ENCODE data around the gene SPRTN.
A peak's percentile ranks its signal among the peaks of the same experiment; 100 is the strongest.
"Not testable (repeated sequence)": the region's sequence is repeated elsewhere in the genome, so short reads cannot be mapped to it uniquely, and the experiment has no call there.

SPRTN gene

DNA sequence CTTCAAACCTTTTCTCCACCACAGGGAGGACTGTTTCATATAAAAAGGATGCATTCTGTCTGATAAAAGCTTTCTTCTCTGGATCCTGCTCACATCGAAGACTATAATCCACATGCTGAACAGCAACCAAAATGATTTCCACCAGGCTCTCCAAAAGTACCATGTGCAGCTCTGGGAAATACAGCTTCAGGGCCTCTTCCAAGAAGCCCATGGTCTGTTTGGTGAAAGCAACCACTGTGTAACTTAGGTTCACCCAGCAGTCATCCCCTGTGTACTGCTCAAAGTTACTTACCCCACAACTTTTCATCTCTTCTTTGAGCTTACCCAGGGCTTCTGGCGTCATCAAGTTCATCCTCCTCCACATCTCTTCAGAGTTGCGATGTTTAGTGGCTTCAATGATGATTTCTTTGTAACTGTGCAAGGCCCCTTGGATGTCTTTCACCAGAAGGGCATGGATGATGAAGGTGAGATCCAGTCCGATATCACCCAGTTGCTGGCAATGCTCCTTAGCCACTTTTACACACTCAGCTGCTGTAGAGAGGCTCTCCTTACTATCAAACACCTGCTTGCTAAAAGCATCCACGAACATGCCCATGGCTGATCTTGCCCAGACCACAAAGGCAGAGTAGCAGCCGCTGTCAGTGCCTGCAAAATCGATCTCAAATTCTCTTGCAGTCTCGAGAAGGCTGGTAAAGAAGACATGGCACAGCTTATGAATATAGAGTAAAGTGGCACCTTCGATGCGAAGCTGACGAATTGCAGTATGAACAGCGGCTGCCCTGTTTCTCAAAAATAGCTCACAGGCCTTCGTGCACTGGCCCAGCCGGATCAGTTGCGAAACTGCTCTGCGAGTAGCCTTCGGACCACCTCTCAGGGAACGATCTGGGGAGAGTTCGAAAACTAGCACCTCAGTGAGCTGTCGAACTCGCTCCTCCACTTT is 2.2 kb upstream of the SPRTN start:
- no peak for DNase-seq (ENCODE audit: low read depth)

DNA sequence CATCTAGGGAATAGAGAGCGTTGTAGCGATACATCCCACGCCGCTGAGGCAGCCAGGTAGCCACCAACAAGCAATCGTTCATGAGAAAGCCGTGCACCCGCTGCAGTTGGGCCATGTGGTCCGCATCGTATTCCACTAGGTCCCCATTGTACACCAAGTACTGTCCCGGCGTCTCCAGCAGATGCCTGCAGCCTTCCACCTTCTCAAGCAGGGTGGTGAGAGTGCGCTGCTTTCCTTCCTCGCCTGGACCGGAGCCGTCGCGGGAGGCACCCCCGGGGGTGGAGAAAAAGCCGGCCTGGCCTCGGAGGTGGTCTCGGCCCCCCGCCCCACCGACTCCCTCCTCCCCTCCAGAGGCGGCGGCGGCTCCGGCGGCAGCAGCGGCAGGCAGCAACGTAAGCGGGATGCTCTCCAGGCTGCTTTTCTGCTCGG is 1.0 kb upstream of the SPRTN start:
- no peak for DNase-seq (ENCODE audit: low read depth)

DNA sequence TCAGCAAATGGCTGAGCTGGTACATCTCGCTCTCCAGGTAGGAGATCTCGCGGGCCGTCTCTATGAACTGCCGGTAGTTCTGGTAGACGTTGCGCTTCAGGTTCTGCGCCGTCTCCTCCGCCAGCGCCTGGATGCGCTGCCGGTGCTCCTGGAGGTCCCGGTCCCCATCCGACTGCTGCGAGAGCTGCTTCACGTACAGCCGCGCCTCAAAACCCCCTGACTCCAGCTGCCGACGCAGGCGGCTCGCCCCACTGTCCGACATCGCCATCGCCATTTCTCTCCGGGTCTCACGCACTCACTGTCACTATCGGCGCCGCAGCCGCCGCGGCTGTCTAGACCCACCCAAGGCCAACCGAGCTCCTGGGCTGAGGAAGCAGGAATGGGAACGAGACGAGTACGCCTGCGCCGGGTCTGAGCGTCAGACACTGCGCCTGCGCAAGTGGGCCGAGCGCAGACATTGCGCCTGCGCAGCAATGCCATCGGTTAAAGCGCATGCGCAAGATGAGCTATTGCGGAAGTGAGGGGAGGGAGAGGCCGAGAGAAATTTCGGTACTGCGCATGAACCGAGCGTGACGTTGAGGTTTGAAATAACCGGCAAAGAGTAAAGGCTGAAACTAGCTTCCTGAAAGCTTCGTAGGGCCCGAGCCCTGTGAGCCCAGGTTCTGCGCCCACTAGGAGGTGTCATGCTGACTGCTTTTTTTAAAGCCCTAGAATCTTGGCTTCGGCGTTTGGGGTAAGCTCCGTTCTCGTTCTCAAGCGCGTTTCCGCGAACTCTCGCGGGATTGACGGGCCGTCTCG is 422 bp upstream of the SPRTN start, which contains the start of gene EXOC8:
Gene EXOC8 (minus strand): TSS at position 381 of the 798 bp plus-strand sequence. CDS start 107 bp downstream, at position 274.
- DNase-seq (ENCODE audit: low read depth), result peak; percentile 97

DNA sequence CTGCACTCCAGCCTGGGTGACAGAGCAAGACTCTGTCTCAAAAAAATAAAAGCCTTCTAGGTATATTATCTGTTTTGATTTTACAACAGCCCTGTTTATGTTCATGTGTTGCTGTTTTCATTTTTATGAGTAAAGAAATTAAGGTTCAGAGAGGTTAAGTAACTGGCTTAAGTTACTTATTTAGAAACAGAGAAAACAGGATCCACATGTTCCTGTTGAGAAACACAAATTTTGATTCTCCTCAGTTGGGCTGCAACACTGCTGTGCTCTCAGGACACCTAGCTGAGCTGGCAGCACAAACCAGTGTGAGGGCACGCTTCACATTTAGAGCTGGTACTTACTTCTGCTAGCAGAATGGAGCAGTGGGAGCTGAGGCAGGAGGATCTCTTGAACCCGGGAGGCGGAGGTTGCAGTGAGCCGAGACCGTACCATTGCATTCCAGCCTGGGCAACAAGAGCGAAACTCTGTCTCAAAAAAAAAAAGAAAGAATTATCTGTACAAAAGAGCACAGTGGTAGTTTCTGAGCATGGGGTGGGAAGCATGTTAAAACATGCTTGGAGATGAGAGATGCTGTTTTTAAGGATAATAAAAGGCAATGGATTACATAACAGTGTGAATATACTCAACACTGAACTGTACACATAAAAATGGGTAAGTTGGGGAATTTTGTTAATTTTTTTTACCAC is 2.4 kb downstream of the SPRTN start:
- no peak for DNase-seq (ENCODE audit: low read depth)

DNA sequence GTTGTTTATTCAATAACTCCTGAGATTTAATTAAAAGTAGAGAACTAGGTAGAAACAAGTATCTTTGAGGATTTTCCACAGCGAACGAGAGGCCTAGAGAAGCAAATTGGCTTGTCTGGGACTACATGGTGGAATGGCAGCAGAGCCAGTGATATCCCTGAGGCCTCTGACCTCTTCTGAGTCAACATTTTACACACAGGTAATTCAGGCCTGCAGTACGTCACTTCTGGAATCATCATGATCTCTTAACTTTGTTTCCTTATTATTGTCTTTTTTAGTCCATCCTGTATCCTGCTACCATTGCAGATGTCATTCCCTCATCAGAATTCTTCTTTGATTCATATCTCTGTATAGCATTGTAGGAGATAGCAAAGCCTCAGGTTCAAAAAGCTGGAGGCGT is 9.9 kb downstream of the SPRTN start:
- DNase-seq (ENCODE audit: low read depth), result no peak

DNA sequence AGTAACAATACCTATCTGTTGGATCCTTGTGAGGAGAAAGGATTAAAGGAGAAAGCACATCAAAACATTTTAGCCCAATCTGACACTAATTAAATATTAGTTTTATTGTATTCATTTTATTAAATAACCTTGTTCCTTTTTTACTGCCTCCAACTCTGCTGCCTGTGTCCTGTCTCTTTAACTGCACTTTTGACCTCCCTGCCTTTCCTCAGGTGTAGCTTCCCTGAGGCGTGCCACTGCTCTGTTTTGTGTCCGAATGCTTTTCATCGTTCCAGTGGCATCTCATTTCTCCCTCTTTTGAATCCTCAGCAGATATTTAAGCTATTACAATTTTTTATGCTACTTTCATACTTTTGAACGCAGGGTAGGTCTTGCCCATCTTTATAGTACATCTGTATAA is 10.3 kb downstream of the SPRTN start:
- DNase-seq (ENCODE audit: low read depth), result no peak

DNA sequence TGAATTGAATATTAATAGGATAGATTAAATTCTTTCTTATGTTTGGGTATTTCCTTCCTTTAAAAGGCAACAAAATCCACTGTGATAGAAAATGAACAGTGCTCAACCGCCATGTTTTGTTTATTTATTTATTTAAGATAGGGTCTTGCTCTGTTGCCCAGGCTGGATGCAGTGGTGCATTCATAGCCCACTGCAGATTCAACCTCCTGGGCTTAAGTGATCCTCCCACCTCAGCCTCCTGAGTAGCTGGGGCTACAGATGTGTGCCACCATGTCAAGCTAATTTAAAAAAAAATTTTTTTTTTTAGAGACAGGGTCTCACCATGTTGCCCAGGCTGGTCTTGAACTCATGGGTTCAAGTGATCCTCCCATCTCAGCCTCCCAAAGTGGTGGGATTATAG is 10.8 kb downstream of the SPRTN start:
- not testable (repeated sequence) for DNase-seq (ENCODE audit: low read depth)

DNA sequence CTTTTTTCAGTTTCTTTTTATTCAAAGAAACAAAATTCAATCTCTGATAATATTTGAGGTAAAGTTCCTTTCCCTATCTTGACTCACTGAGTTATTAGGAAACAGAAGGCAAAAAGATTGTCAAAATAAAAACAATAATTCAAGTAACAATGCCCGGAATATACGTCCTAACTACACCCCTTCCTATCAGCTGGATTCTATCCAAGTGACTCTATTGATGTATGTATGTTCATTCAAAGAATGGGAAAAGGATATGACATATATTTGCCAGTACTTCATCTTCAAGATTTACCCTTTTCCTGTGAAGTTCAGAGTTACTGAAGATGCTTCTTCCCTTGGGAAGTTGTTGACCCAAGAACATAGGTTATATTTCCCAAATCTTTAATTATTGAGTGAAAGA is 13.7 kb downstream of the SPRTN start:
- no peak for DNase-seq (ENCODE audit: low read depth)

DNA sequence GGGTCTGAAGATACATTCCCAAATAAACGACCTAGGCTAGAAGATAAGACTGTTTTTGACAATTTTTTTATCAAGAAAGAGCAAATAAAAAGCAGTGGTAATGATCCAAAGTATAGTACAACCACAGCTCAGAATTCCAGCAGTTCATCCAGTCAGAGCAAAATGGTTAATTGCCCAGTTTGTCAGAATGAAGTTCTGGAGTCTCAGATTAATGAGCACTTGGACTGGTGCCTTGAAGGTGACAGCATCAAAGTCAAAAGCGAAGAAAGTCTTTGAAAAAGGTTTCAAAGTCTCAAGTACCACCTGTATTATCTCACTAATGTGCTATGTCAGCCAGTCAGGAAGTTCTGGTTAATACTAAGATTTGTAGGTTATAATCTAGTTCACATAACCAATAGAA is 15.0 kb downstream of the SPRTN start:
- no peak for DNase-seq (ENCODE audit: low read depth)

DNA sequence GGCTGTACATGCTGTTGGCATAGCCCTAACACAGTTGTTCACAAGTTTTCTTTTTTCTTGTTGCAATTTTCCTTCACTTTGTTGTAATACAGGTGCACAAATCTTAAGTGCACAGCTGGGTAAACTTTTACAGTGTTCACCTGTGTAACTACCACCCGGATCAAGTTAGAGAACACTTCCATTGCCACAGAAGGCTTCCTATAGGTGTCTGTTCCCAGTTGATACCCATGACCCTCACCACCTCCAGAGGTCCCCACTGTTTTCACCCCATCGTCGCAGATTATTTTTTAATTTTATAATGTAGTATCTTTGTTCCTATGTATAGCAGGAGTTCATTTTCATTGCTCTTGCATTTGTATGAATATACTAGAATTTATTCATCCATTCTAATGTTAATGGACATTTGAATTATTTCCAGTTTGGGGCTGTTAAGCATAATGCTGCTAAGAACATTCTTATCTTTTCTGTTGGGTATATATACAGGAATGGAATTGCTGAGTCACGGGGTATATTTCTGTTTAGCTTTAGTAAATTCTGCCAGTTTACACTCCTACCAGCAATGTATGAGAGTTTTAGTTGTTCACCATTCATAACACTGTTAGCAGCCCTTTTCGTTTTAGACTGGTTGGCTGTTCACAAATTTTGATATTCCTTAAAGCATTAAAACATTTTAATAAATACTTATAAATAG is 16.4 kb downstream of the SPRTN start:
- DNase-seq (ENCODE audit: low read depth), result no peak

DNA sequence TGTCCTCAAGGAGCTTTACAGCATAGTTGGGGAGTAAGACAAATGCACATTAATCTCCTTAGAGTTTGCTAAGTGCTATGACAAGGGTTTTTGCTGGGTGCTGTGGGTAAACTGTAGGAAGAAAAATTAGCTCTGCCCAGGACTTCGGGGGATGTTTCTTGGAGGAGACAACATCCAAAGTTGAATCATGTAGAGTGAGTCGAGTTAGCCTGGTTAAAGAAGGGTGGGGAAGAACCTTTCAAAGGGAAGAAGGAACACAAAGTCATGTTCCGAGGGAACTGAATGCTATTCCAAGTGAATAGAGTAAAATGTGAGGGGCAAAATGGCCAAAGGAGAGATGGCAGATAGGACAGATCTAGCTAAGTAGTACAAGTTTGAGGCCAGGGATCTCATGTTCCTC is 17.1 kb downstream of the SPRTN start:
- DNase-seq (ENCODE audit: low read depth), result no peak

DNA sequence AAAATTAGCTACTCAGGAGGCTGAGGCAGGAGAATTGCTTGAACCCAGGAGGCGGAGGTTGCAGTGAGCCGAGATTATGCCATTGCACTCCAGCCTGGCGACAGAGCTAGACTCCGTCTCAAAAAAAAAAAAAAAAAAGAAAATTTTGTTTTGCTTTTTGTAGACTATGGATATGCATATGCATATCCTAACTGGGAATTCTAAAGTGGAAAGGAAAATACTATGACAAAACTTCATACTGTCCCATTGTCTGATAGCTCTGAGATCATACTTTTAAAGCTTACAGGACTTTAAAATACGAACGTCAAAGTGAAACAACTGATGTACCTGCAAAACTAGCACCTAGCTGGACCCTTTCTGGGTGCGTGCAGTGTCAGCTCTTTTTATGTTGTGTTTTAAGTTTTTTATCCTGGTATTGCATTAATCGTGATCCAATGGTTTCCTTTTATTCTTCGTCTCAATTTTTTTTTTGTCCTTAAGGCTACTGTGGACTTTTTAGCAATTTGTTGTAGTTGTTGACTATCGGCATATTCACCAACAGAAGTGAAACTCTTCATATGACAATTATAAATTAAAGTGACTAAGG is 19.2 kb downstream of the SPRTN start:
- DNase-seq (ENCODE audit: low read depth), result no peak

DNA sequence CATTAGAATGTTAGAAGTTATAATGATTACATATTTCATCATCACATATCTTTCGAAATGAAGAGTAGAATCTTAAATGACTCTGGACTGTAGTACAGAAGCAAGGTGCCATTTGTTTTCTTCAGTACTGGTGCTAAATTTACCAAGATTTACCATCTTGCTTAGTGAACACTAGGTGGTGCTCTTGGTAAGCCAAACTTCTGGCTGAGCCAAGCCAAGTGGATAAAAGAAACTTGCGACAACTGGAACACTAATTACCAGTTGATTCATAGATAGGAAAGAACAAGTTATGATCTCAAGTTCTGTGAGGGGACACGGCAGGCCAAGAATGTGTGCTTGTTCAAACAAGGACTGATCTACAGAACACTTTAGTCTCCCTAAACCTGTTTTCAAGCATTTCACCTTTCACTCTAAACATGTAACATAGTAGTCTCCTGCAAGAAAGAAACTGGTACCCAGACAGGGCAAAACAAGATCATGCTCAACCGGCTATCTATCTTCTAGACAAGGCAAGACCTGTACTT is 19.8 kb downstream of the SPRTN start:
- DNase-seq (ENCODE audit: low read depth), result no peak

DNA sequence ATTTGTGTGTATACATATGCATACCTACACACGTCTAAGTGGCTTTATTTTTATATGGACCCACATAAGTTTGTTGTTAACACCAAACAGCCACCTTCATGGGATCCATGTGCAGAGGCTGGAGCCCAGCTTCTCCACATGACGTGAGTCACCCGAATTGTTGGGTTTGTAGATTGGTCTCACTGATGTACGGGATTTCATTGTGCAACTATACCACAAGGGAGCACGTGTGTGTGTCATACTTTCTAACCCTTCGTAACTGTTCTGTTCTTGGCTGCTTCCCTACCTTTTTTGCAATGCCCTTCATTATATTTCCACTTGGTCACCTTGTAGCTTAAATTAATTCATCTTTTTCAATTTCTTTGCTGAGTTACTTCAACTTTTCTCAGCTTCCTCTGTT is 21.0 kb downstream of the SPRTN start:
- DNase-seq (ENCODE audit: low read depth), result no peak

DNA sequence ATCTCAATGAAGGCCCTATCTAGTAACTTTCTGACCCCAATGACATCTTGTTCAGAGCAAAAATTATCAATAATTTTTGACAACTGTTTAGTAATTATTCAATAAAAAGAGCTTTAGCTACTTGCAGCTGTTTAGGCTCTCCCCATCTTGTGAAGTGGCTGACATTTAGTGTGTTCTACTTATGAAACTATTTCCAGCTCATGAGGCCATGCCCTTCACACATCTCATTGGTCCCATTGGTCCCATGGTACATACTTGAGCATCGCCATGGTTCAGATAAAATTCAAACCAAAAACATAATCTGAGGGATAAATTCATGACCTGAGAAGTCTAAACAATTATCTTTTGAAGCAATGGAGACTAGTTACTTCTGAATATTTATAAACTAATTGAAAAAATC is 24.2 kb downstream of the SPRTN start:
- DNase-seq (ENCODE audit: low read depth), result no peak

DNA sequence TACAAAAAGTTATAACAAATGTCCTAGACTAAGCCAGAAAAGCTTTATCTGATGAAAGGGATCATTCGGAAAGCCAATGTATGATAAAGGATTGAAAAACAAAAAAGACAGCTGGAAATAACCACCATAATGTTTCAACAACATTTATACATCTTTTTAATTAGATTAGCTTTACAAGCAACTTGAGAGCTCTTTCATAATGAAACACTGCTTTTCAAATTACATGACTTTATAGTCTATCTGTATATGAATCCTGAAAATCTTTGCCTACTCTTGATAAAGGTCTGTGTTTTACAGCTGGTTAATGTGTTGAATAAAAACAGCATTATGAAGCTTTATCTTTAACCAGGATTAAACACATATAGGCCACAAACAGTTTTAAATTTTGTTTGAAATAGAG is 25.5 kb downstream of the SPRTN start:
- DNase-seq (ENCODE audit: low read depth), result no peak

DNA sequence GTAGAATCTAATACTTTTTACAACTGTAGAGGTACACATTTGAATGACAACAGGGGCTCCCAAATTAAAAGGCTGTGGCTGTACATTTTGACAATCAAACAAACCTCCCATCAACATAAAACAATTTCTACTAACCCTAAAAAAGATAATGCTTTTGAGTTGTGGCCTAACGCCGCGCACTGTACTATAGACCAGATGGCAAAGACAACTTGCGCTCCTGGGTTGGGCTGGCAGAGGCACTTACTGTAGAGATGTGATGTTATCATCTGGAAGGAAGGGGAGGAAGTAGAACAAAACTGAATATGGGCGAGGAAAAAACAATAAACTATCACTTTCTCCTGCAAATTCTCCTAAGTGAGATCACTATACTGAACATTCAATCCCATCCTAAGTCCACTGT is 26.1 kb downstream of the SPRTN start:
- no peak for DNase-seq (ENCODE audit: low read depth)

DNA sequence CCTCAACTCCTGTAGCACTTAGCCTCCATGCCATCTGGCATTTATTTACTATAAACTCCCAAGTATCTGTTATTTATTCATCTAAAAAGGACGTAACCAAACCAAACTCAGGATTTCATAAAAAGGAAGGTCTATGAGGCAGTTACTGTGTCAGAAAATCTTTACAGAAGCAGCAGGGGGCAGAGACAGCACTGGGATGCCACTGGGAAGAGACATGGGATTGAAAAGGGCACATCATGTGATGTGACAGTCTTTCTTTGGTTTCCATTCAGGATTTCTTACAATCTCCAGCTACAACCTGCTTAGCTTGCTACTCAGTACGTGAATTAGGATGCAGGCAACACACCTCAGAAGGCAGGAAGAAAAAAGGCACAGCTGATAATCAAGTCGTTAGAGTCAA is 31.2 kb downstream of the SPRTN start:
- DNase-seq (ENCODE audit: low read depth), result no peak

DNA sequence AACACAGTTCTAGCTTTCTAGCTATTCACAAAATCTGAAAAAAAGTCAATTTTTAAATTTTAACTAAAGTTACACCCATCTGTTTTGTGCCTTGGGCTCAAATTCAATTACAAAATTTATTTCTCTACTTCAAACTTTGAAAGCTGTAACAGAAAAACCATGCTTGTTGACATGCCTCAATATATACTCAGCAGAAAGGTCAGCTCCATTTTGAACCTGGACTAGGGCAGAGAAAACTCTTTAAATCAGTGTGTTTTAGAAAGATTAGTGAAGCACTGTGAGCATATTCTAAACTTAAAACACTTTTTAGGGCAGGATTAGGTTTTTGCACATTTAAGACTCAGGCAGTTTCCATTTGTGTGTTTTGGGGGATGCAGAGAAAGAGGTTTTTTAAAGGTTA is 34.4 kb downstream of the SPRTN start:
- no peak for DNase-seq (ENCODE audit: low read depth)

DNA sequence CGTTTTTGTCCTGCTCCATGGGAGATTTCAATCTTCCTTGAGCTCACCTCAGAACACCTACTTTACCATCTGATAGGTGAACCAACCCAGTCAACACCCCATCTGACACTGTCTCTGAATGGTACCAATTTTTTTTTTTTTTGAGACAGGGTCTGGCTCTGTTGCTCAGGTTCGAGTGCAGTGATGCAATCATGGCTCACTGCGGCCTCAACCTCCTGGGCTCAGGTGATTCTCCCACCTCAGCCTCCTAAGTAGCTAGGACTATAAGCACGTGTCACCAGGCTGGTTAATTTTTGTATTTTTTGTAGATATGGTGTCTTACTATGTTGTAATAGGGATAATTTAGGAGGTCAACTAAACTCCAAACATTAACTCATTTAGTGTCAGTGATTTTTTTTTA is 36.3 kb downstream of the SPRTN start:
- DNase-seq (ENCODE audit: low read depth), result no peak

DNA sequence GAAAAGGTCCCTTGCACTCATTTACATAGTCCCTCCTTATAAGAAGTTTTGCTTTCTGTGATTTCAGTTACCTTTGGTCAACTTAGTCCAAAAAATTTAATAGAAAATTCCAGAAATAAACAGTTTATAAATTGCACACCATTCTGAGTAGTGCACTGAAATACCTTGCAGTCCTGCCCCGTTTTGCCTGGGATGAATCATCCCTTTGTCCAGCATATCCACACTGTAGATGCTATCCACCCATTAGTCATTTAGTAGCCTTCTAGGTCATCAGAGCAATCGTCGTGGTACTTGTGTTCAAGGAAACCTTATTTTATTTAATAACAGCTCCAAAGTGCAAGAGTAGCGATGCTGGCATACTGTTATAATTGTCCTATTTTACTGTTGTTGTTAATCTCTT is 38.0 kb downstream of the SPRTN start:
- no peak for DNase-seq (ENCODE audit: low read depth)

All from CMK (cell line).